GM12878 (cell line): ENCODE measurements around the gene IRF2BPL. TPM values are rescaled to one million over a fixed set of nuclear protein-coding genes. Genes with fewer than 3 reads are reported as not detected.

Experiments used
- ATAC-seq: fragments of 200-7000 bp; cut with Tn5 transposase; 3 replicates; pipeline ENCODE4 v1.9.1; 2020; ENCODE audit warnings: mild to moderate bottlenecking, moderate library complexity
- BruUV-seq: library from RNA; stranded (reverse); fragments of 400-500 nt; replicated peaks from 2 replicates; lab custom pipeline; 2021; lab: Mats Ljungman, UMichigan
- CTCF ChIA-PET: fragments of 300-600 bp; sonication (Branson Sonifier 250); formaldehyde crosslinking; extraction: SDS; loops from one replicate; lab custom pipeline; 2021; ENCODE audit warnings: inconsistent platforms; lab: Yijun Ruan, JAX
- POLR2A ChIA-PET: fragments of 350-600 bp; formaldehyde crosslinking; extraction: SDS; loops from one replicate; lab custom pipeline; 2021; ENCODE audit warnings: inconsistent platforms; lab: Charles Lee
- RAD21 ChIA-PET: fragments of 300-600 bp; sonication (Branson Sonifier 250); formaldehyde crosslinking; loops from one replicate; lab custom pipeline; 2023; ENCODE audit warnings: antibody characterized with exemption; ENCODE audit not compliant: unreplicated experiment; lab: Charles Lee
- SMC1A ChIA-PET: fragments of 300-600 bp; sonication (Branson Sonifier 250); formaldehyde crosslinking; loops from one replicate; lab custom pipeline; 2023; ENCODE audit not compliant: unreplicated experiment, uncharacterized antibody; lab: Charles Lee
- DNase-seq: peaks from one replicate; pipeline ENCODE4 v3.0.0-alpha.2; 2011; ENCODE audit warnings: low read depth, low spot score
- FAIRE-seq: peaks from 3 replicates; lab custom pipeline; 2011; peaks lifted over from hg19 to GRCh38; lab: Jason Lieb, UNC
- H2AFZ ChIP-seq: 2 replicates; pipeline ENCODE4 v1.6.0; 2011; ENCODE audit warnings: low read depth, low read length, control low read depth; ENCODE audit not compliant: control insufficient read depth
- H3K27ac ChIP-seq: 2 replicates; pipeline ENCODE4 v1.5.1; 2011; ENCODE audit warnings: control low read depth; ENCODE audit not compliant: control insufficient read depth, insufficient read depth
- H3K27me3 ChIP-seq, 2 experiments: replicated peaks in 1 of 2; 2 replicates each; pipeline versions ENCODE4 v1.6.0 to v1.6.1; 2011; ENCODE audit warnings: low read length in 1 of 2; ENCODE audit not compliant: control insufficient read depth in 2 of 2, insufficient read depth in 2 of 2
- H3K36me3 ChIP-seq, 2 experiments: 2 replicates each; pipeline ENCODE4 v1.5.1; 2011; ENCODE audit warnings: low read length in 1 of 2; ENCODE audit not compliant: control insufficient read depth in 2 of 2, insufficient read depth in 2 of 2
- H3K4me1 ChIP-seq: 2 replicates; pipeline ENCODE4 v1.6.1; 2011; ENCODE audit warnings: mild to moderate bottlenecking, low read length, moderate library complexity, mixed read lengths; ENCODE audit not compliant: control insufficient read depth, insufficient read depth
- H3K4me2 ChIP-seq: 2 replicates; pipeline ENCODE4 v1.6.0; 2011; ENCODE audit warnings: control low read depth; ENCODE audit not compliant: control insufficient read depth, insufficient read depth
- H3K4me3 ChIP-seq: fragments of 200-600 bp; sonication (generic); 2 replicates; pipeline ENCODE4 v1.5.1; 2016
- H3K79me2 ChIP-seq: 2 replicates; pipeline ENCODE4 v1.6.0; 2011; ENCODE audit warnings: low read length; ENCODE audit not compliant: control insufficient read depth, insufficient read depth
- H3K9ac ChIP-seq: 2 replicates; pipeline ENCODE4 v1.8.0; 2011; ENCODE audit warnings: low read length, control low read depth, mixed read lengths; ENCODE audit not compliant: control insufficient read depth, insufficient read depth
- H3K9me3 ChIP-seq: replicated peaks from 3 replicates; pipeline ENCODE4 v1.5.1; 2011; ENCODE audit warnings: mild to moderate bottlenecking, low read length; ENCODE audit not compliant: control insufficient read depth, insufficient read depth
- H4K20me1 ChIP-seq: 2 replicates; pipeline ENCODE4 v1.6.0; 2011; ENCODE audit not compliant: control insufficient read depth, insufficient read depth
- BCL3 ChIP-seq: IDR thresholded peaks from 2 replicates; pipeline ENCODE4 v1.6.1; 2011; ENCODE audit warnings: borderline replicate concordance, low read depth, mild to moderate bottlenecking, moderate library complexity, low read length; ENCODE audit not compliant: insufficient read depth, poor library complexity, severe bottlenecking
- EZH2 ChIP-seq: IDR thresholded peaks from 2 replicates; pipeline ENCODE4 v1.6.1; 2012; ENCODE audit warnings: low read depth, mild to moderate bottlenecking, control low read depth, inconsistent platforms, low read length, borderline replicate concordance; ENCODE audit not compliant: control insufficient read depth
- JUND ChIP-seq: IDR thresholded peaks from 2 replicates; pipeline ENCODE4 v1.6.1; 2012; ENCODE audit warnings: low read depth, mild to moderate bottlenecking, low read length, improper control_type of control experiment, moderate library complexity
- SIX5 ChIP-seq: IDR thresholded peaks from 2 replicates; pipeline ENCODE4 v1.6.1; 2011; ENCODE audit warnings: mild to moderate bottlenecking, low read depth, low read length, moderate library complexity; ENCODE audit not compliant: severe bottlenecking
- STAT3 ChIP-seq: IDR thresholded peaks from 2 replicates; pipeline ENCODE4 v1.6.1; 2011; ENCODE audit warnings: low read depth, low read length, improper control_type of control experiment
- SUZ12 ChIP-seq: fragments of 200-600 bp; sonication (generic); IDR thresholded peaks from one replicate; pipeline ENCODE4 v1.6.1; 2018; ENCODE audit warnings: antibody characterized with exemption, mild to moderate bottlenecking; ENCODE audit not compliant: unreplicated experiment
- TBL1XR1 ChIP-seq: IDR thresholded peaks from 2 replicates; pipeline ENCODE4 v1.6.1; 2012; ENCODE audit warnings: low read depth, low read length, improper control_type of control experiment
- ZNF217 ChIP-seq: fragments of 450-650 bp; IDR thresholded peaks from 2 replicates; pipeline ENCODE4 v1.6.1; 2017; ENCODE audit warnings: antibody characterized with exemption, mild to moderate bottlenecking
- ZNF622 ChIP-seq: fragments of 450-650 bp; IDR thresholded peaks from 2 replicates; pipeline ENCODE4 v1.6.1; 2017; ENCODE audit warnings: mild to moderate bottlenecking, inconsistent platforms
- in situ Hi-C: fragments of 300-500 bp; cut with MboI; formaldehyde crosslinking; loops from 9 replicates; pipeline ENCODE4 v1.14.3; 2018; ENCODE audit warnings: mixed read lengths
- intact Hi-C: fragments of 100-400 bp; cut with micrococcal nuclease; formaldehyde crosslinking; loops from one replicate; pipeline ENCODE4 v1.14.2; 2022; ENCODE audit not compliant: unreplicated experiment
- polyA plus RNA-seq, 11 experiments: library from polyadenylated mRNA; depleted of rRNA in 4 of 11; unstranded in 6 of 11; stranded (reverse) in 5 of 11; fragments of >200 nt; fragmentation: Nextera tagmentation in 4 of 11; fragmentation: Illumina TruSeq in 1 of 11; extraction: Ambion mirVana in 4 of 11; extraction: Trizol in 1 of 11; gene quantifications; 1 replicate in 1 of 11; 2 replicates in 10 of 11; pipeline versions ENCODE4 v1.2.1 to v1.2.3, GENCODE V29; 2011 to 2016; ENCODE audit warnings: inconsistent platforms in 2 of 11, missing spikeins in 2 of 11, low read depth in 1 of 11
- total RNA-seq, 4 experiments: library from RNA; depleted of rRNA in 3 of 4; stranded (reverse); fragments of >200 nt in 3 of 4; fragmentation: Illumina TruSeq in 1 of 4; extraction: Trizol in 1 of 4; gene quantifications; 2 replicates each; pipeline versions ENCODE4 v1.2.1 to v1.2.3, GENCODE V29; 2013 to 2021
- TF ChIP-seq, protein P1 (sequence below): fragments of 450-650 bp; IDR thresholded peaks from 2 replicates; pipeline ENCODE4 v1.6.1; 2017; ENCODE audit warnings: antibody characterized with exemption, mild to moderate bottlenecking, moderate library complexity

Gene IRF2BPL
- total and polyA plus RNA-seq, 10 of the 15 experiments (the other 5 are each of a cell fraction or from before 2014, with no cell fraction given): 1.2 to 34.5 (median 3.1) TPM

GRCh38 chr14:77076113-77076631, 47.7 kb upstream of the IRF2BPL start (continued):
- TF ChIP-seq BCL3: no peak
- no peak for TF ChIP-seq SIX5

DNA sequence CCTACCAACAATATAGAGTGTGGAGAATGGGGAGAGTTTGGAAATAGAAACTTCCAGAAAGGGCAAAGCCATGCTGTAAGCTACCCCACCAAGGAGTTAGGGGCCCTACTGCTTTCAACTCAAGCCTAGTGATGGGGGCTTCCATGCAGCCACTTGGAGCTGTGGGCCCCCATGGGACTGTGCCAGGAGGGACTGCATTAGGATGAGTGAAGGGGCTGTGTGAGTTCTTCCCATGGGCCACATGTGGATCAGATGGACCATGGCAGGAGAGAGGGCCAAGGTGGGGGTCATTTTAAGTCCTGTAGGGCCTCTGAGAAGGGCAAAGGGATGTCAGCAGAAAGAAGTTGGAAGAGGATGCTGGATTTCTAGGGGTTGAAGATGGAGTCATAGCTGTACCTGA, 46.5 kb upstream of the IRF2BPL start:
- intact Hi-C loops: no loop called here
- no peak overlapping the region for H3K4me2 ChIP-seq
- TF ChIP-seq EZH2: no peak
- no peak for TF ChIP-seq SUZ12
- TF ChIP-seq, protein P1, sequence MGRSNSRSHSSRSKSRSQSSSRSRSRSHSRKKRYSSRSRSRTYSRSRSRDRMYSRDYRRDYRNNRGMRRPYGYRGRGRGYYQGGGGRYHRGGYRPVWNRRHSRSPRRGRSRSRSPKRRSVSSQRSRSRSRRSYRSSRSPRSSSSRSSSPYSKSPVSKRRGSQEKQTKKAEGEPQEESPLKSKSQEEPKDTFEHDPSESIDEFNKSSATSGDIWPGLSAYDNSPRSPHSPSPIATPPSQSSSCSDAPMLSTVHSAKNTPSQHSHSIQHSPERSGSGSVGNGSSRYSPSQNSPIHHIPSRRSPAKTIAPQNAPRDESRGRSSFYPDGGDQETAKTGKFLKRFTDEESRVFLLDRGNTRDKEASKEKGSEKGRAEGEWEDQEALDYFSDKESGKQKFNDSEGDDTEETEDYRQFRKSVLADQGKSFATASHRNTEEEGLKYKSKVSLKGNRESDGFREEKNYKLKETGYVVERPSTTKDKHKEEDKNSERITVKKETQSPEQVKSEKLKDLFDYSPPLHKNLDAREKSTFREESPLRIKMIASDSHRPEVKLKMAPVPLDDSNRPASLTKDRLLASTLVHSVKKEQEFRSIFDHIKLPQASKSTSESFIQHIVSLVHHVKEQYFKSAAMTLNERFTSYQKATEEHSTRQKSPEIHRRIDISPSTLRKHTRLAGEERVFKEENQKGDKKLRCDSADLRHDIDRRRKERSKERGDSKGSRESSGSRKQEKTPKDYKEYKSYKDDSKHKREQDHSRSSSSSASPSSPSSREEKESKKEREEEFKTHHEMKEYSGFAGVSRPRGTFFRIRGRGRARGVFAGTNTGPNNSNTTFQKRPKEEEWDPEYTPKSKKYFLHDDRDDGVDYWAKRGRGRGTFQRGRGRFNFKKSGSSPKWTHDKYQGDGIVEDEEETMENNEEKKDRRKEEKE: no peak
- TF ChIP-seq STAT3: no peak
- no peak for TF ChIP-seq ZNF217
- TF ChIP-seq TBL1XR1: no peak
- TF ChIP-seq JUND: no peak
- TF ChIP-seq ZNF622: no peak
- no peak overlapping the region for H2AFZ ChIP-seq
- peaks cover 5% of the 10 kb centered on the region; the same call in 2 of the 3 replicates for H3K9me3 ChIP-seq
- H3K27me3 ChIP-seq: no peaks in the 10 kb centered on the region
- no peak for DNase-seq
- in situ Hi-C loops: no loop called here
- ChIA-PET POLR2A (interaction anchor here (0.7 to 1.6 kb wide), 2 partner anchors 11 to 21 kb away, joined by 3 to 6 read pairs; no protein-coding TSS in a partner anchor), CTCF (interaction anchor here (0.8 to 20.7 kb wide), 5 partner anchors 13 to 365 kb away, joined by 3 to 848 read pairs (median 4); no protein-coding TSS in a partner anchor), SMC1A (interaction anchor here (1.5 to 13.7 kb wide), 5 partner anchors 11 to 199 kb away, joined by 4 to 214 read pairs (median 16); partner anchors contain the start of gene CIPC), RAD21 (interaction anchor here (1.4 to 15.5 kb wide), 5 partner anchors 11 to 199 kb away, joined by 6 to 498 read pairs (median 19); no protein-coding TSS in a partner anchor)
- H3K27ac ChIP-seq: no peak overlapping the region
- H4K20me1 ChIP-seq: no peaks in the 10 kb centered on the region
- no TSS peak for BruUV-seq
- H3K4me1 ChIP-seq: no peaks in the 10 kb centered on the region
- no peaks in the 10 kb centered on the region for H3K36me3 ChIP-seq
- FAIRE-seq: no peak
- H3K4me3 ChIP-seq: no peak overlapping the region
- H3K9ac ChIP-seq: no peak overlapping the region
- ATAC-seq: no peak
- no peaks in the 10 kb centered on the region for H3K79me2 ChIP-seq
